Measurements from ENCODE around the gene RIC1.

Gene RIC1

DNA sequence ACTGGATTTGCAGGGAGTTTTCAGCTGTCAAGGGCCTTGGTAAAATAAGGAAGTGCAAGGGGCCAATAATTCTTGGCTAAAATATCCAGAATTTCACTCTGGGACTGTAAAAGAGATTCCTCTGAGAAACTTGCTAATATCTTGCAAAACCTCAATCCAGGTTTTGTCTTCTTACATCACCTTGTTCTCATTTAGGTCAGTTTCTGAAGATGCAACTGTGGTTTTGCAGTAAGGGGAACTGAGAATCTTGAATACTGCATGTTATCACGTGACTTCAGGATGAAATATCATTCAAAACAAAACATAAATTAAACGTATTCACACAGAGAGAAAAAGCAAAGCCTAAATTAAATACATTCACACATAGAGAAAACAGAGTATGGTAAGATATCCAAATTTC, 35.0 kb upstream of the RIC1 start:
- no peak overlapping the region for H3K27ac ChIP-seq
- H3K4me3 ChIP-seq: no peak overlapping the region
- H3K9me3 ChIP-seq (ENCODE audit: low read depth, low read length): no peaks in the 10 kb centered on the region
- no peaks in the 10 kb centered on the region for H3K36me3 ChIP-seq (ENCODE audit: insufficient read depth, low read length)
- no peak overlapping the region for H3K9ac ChIP-seq (ENCODE audit: insufficient read length)
- no peak for DNase-seq (ENCODE audit: low read depth, low spot score)
- TF ChIP-seq EZH2 (IDR thresholded peaks at IDR 0.05): no peak
- TF ChIP-seq POLR2AphosphoS5 (IDR thresholded peaks at IDR 0.05; ENCODE audit: borderline replicate concordance, low read depth, low read length): no peak
- TF ChIP-seq FOXP2 (optimal IDR thresholded peaks at IDR 0.05; ENCODE audit: control extremely low read depth, extremely low read length, insufficient read depth): no peak

DNA sequence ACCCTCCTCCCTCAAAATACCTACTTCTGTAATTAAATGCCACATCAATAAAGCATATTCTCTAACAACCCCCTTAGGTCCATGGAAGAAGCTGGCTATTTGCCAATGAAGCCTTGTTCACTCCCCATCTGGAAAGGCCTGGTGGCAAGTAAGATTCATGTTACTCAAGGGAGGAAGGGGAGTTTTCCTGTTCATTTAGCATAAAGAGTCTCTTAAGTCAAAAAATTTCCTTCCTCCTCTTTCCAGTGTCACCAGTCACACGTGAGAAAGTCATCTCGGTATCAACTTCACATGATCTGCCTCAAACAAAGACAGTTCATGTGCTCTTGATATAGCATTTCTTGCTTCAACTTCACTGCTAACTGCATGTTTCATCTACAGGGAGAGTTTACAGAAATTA, 32.7 kb upstream of the RIC1 start:
- no peak overlapping the region for H3K9ac ChIP-seq (ENCODE audit: insufficient read length)
- no peaks in the 10 kb centered on the region for H3K36me3 ChIP-seq (ENCODE audit: insufficient read depth, low read length)
- peak; percentile 22 for DNase-seq (ENCODE audit: low read depth, low spot score)
- H3K4me3 ChIP-seq: no peak overlapping the region
- no peaks in the 10 kb centered on the region for H3K9me3 ChIP-seq (ENCODE audit: low read depth, low read length)
- no peak overlapping the region for H3K27ac ChIP-seq
- TF ChIP-seq EZH2 (IDR thresholded peaks at IDR 0.05): no peak
- TF ChIP-seq FOXP2 (optimal IDR thresholded peaks at IDR 0.05; ENCODE audit: control extremely low read depth, extremely low read length, insufficient read depth): no peak
- no peak for TF ChIP-seq POLR2AphosphoS5 (IDR thresholded peaks at IDR 0.05; ENCODE audit: borderline replicate concordance, low read depth, low read length)

DNA sequence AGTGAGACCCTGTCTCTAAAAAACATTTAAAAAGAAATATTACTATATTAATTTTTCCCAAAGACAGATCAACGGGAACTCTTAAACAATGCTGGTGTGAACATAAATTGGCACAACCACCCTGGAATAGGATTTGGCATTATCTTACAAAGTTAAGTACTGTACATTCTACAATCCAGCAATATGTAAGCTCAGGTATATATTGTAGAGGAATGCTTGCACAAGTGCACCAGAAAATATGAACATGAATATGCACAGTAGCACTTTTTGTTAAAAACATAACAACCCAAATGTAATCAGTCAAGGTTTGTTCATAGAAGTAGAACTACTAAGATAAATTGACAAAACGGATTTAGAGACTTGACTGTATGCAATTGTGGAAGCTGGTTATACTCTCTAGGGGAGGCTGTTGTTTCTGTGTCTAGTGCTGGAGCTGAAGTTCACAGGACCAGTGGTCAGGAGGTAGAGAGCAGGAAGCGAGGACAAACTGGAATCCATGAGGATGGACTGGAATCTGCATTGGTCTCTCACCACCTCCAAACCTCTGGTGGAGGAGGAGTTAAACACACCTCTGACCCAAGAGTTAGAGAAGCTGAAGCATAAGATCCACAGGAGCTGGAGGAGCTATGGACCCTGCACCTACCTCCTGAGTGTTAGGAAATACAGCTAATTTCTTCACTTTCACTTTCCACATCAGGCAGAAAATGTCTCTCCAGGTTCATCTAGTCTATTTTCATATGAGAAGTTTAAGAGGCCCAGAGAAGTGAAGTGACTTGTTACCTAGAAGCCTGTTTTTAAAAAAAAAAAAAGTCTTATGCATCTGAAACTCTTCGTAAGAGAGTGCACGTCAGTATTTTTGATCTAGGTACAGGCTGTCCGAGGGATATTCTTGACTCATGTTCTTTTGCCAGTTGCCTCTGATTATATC, 20.3 kb upstream of the RIC1 start:
- Histone ChIP-seq H3K4me3 (no peak overlapping the region), H3K9ac (ENCODE audit: insufficient read length) (no peak overlapping the region), H3K9me3 (ENCODE audit: low read depth, low read length) (no peaks in the 10 kb centered on the region), H3K27ac (no peak overlapping the region), H3K36me3 (ENCODE audit: insufficient read depth, low read length) (no peaks in the 10 kb centered on the region)
- TF ChIP-seq EZH2 (IDR thresholded peaks at IDR 0.05) (no peak), POLR2AphosphoS5 (IDR thresholded peaks at IDR 0.05; ENCODE audit: borderline replicate concordance, low read depth, low read length) (no peak), FOXP2 (optimal IDR thresholded peaks at IDR 0.05; ENCODE audit: control extremely low read depth, extremely low read length, insufficient read depth) (no peak)
- DNase-seq (ENCODE audit: low read depth, low spot score): no peak

DNA sequence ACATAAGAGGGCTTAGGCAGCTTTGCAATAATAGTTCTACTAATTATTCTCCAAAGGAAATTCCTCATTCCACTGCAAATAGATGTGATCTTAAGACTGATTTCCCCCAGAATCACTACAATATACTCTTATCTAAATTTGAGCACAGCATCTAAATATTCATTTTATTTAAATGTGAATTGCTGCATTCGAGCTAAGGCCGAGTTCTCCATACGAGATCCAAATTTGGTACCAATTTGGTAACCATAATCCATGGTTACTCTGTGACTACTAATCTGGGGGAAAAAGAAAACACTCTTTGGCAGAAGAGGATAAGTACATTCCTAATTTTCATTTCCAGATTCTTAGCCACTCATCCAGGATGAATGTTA, 19.7 kb upstream of the RIC1 start:
- H3K27ac ChIP-seq: no peak overlapping the region

DNA sequence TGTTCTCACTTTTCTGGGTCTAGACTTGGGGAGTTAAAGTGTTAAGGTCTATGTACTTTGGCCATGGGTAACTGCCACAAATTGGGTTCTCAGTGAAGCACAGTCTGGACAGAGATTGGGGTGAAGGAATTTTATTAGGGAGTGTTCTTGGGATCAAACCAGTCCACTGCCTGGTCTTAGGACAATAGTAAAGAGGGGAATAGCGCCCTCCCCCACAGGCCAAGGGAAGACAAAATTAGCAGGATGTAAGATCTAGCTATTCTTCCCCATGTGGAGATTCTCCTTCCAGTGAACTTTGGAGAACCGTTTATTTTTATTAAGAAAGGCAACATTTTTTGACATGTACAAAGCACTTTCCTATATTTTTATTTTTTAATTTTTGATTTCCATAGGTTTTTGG, 18.4 kb upstream of the RIC1 start:
- DNase-seq (ENCODE audit: low read depth, low spot score): no peak
- no peaks in the 10 kb centered on the region for H3K9me3 ChIP-seq (ENCODE audit: low read depth, low read length)
- TF ChIP-seq FOXP2 (optimal IDR thresholded peaks at IDR 0.05; ENCODE audit: control extremely low read depth, extremely low read length, insufficient read depth): no peak
- no peak for TF ChIP-seq POLR2AphosphoS5 (IDR thresholded peaks at IDR 0.05; ENCODE audit: borderline replicate concordance, low read depth, low read length)
- TF ChIP-seq EZH2 (IDR thresholded peaks at IDR 0.05): no peak
- H3K9ac ChIP-seq (ENCODE audit: insufficient read length): no peak overlapping the region
- H3K36me3 ChIP-seq (ENCODE audit: insufficient read depth, low read length): no peaks in the 10 kb centered on the region
- no peak overlapping the region for H3K4me3 ChIP-seq
- no peak overlapping the region for H3K27ac ChIP-seq

More for the DNA sequence above, 19.7 kb upstream of the RIC1 start:
- TF ChIP-seq FOXP2 (optimal IDR thresholded peaks at IDR 0.05; ENCODE audit: control extremely low read depth, extremely low read length, insufficient read depth) (no peak), POLR2AphosphoS5 (IDR thresholded peaks at IDR 0.05; ENCODE audit: borderline replicate concordance, low read depth, low read length) (no peak), EZH2 (IDR thresholded peaks at IDR 0.05) (no peak)
- H3K36me3 ChIP-seq (ENCODE audit: insufficient read depth, low read length): no peaks in the 10 kb centered on the region
- no peak overlapping the region for H3K9ac ChIP-seq (ENCODE audit: insufficient read length)
- no peak overlapping the region for H3K4me3 ChIP-seq
- H3K9me3 ChIP-seq (ENCODE audit: low read depth, low read length): no peaks in the 10 kb centered on the region
- no peak for DNase-seq (ENCODE audit: low read depth, low spot score)

DNA sequence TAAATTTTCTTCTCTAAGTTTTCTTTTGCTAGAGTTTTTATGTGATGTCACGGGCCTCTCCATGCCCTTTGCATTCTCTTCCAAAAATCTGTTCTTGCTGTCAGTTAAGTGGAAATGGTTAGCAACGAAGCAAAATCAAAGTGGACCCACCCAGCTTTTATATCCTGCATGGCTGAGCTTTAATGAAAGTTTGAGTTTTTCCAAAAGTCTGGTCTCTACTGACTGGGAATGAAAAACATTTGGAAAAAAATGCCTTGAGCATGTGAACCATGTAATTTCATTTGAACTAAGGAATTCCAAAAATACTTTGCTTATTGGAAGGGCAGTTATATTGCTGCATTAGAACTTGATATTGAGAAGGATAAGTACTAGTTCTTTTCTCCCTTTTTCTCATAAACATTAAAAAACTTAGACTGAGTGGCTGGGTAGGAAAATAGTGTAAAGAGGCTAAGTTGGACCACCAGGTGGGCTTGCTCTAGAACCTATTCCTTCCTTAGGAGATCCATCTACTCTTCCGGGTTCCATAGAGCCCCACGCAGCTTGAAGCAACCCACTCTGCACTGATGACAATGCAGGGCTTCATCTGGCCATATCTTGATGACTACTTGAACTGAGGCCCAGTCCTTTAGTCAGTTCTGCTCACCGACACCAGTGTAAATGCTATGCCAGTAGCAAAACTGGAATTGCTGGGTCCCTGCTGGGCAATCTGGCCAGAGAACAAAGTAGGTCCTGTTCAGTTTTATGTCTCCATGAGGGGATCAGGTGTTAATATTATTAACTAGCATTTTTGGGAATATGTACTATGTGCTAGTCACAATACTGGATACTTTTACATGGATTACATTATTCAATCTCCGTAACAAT, 17.4 kb upstream of the RIC1 start:
- H3K36me3 ChIP-seq (ENCODE audit: insufficient read depth, low read length): no peaks in the 10 kb centered on the region
- TF ChIP-seq POLR2AphosphoS5 (IDR thresholded peaks at IDR 0.05; ENCODE audit: borderline replicate concordance, low read depth, low read length): no peak
- TF ChIP-seq FOXP2 (optimal IDR thresholded peaks at IDR 0.05; ENCODE audit: control extremely low read depth, extremely low read length, insufficient read depth): no peak
- TF ChIP-seq EZH2 (IDR thresholded peaks at IDR 0.05): no peak
- no peak for DNase-seq (ENCODE audit: low read depth, low spot score)
- H3K4me3 ChIP-seq: no peak overlapping the region
- no peak overlapping the region for H3K9ac ChIP-seq (ENCODE audit: insufficient read length)
- H3K27ac ChIP-seq: no peak overlapping the region
- H3K9me3 ChIP-seq (ENCODE audit: low read depth, low read length): no peaks in the 10 kb centered on the region

DNA sequence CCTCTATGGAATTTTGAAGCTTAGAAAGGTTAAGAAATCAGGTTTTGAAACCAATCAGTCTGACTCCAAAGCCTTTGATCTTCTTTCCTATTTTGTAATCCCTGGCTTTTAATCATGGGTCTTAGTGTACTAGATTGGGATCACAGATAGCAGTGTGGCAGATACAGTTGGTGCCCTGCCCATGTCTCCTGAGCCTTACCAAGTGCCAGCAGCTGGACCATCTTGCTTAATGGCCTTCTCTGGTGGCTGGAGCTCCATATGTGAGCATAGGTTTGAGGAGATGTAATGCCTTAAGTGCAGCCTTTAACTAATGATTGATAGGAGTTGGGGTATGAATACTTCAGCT, 16.7 kb upstream of the RIC1 start:
- no peak for DNase-seq (ENCODE audit: low read depth, low spot score)
- H3K36me3 ChIP-seq (ENCODE audit: insufficient read depth, low read length): 0 out of 2 replicates have a peak, but pooled peaks cover under 1% of the 10 kb centered on the region
- TF ChIP-seq FOXP2 (optimal IDR thresholded peaks at IDR 0.05; ENCODE audit: control extremely low read depth, extremely low read length, insufficient read depth) (no peak), EZH2 (IDR thresholded peaks at IDR 0.05) (no peak), POLR2AphosphoS5 (IDR thresholded peaks at IDR 0.05; ENCODE audit: borderline replicate concordance, low read depth, low read length) (no peak)
- no peak overlapping the region for H3K9ac ChIP-seq (ENCODE audit: insufficient read length)
- no peak overlapping the region for H3K27ac ChIP-seq
- H3K4me3 ChIP-seq: no peak overlapping the region
- H3K9me3 ChIP-seq (ENCODE audit: low read depth, low read length): no peaks in the 10 kb centered on the region

DNA sequence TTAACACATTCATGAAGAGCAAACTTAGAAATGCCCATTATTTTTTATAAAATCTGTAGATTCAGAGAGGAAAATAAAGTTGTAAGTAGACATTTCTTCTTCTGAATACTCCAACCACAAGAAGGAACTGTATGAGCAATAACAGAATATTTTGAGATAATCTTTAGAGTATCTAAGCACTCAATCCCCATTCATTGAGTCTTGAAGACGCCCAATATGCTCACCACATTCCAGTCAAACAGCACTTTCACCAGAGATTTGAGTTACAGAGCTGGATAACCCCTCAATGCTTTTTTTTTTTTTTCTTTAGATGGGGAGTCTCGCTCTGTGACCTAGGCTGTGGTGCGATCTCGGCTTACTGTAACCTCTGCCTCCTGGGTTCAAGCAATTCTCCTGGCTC, 14.7 kb upstream of the RIC1 start:
- TF ChIP-seq FOXP2 (optimal IDR thresholded peaks at IDR 0.05; ENCODE audit: control extremely low read depth, extremely low read length, insufficient read depth): no peak
- TF ChIP-seq POLR2AphosphoS5 (IDR thresholded peaks at IDR 0.05; ENCODE audit: borderline replicate concordance, low read depth, low read length): no peak
- no peak for TF ChIP-seq EZH2 (IDR thresholded peaks at IDR 0.05)
- no peak overlapping the region for H3K4me3 ChIP-seq
- H3K9me3 ChIP-seq (ENCODE audit: low read depth, low read length): 0 out of 2 replicates have a peak, but pooled peaks cover 3% of the 10 kb centered on the region
- DNase-seq (ENCODE audit: low read depth, low spot score): no peak
- no peak overlapping the region for H3K27ac ChIP-seq
- H3K9ac ChIP-seq (ENCODE audit: insufficient read length): no peak overlapping the region
- H3K36me3 ChIP-seq (ENCODE audit: insufficient read depth, low read length): 0 out of 2 replicates have a peak, but pooled peaks cover 3% of the 10 kb centered on the region
